ENCODE data around the gene ZMIZ1. TPM values are rescaled to one million over a fixed set of nuclear protein-coding genes. Genes with fewer than 3 reads are reported as not detected.

Gene ZMIZ1
- total and polyA plus RNA-seq, 2 experiments from 2014 or later: 9.2 to 30.9 TPM

GRCh38 chr10:79023240-79024162, 45.3 kb upstream of the ZMIZ1 start:
- no peak overlapping the region for H3K4me2 ChIP-seq
- no peaks in the 10 kb centered on the region for H3K9me3 Mint-ChIP-seq
- TF ChIP-seq CREB1 (CRISPR knock-in tag; IDR thresholded peaks at IDR 0.05; ENCODE audit: low read depth) (no peak), REST (IDR thresholded peaks at IDR 0.05; ENCODE audit: unreplicated experiment) (no peak), ZNF462 (CRISPR knock-in tag; IDR thresholded peaks at IDR 0.05) (no peak), ZNF114 (CRISPR knock-in tag; IDR thresholded peaks at IDR 0.05) (no peak), EZH2phosphoT487 (IDR thresholded peaks at IDR 0.05; ENCODE audit: unreplicated experiment) (no peak), POLR2AphosphoS5 (IDR thresholded peaks at IDR 0.05; ENCODE audit: low read depth) (no peak), ZNF331 (CRISPR knock-in tag; IDR thresholded peaks at IDR 0.05; ENCODE audit: low read depth) (no peak)
- no peaks in the 10 kb centered on the region for H3K79me2 ChIP-seq (replicated peaks; ENCODE audit: insufficient read depth)
- no peaks in the 10 kb centered on the region for H3F3A ChIP-seq (replicated peaks; ENCODE audit: low read depth)
- ATAC-seq (no peak), DNase-seq (ENCODE audit: low spot score) (no peak)
- peaks cover 10% of the 10 kb centered on the region for H3K4me1 Mint-ChIP-seq
- H3K27ac Mint-ChIP-seq: no peak overlapping the region
- no peaks in the 10 kb centered on the region for H3K4me1 ChIP-seq (ENCODE audit: insufficient read depth)
- H3K4me3 Mint-ChIP-seq: no peak overlapping the region
- no peak overlapping the region for H2AFZ ChIP-seq
- H3K27ac ChIP-seq (ENCODE audit: low read depth): no peak overlapping the region
- peaks cover 6% of the 10 kb centered on the region for H3K27me3 Mint-ChIP-seq (ENCODE audit: insufficient read depth, low read depth, poor library complexity)
- no peaks in the 10 kb centered on the region for H3K36me3 ChIP-seq (ENCODE audit: insufficient read depth)
- no peaks in the 10 kb centered on the region for H4K20me1 ChIP-seq (replicated peaks; ENCODE audit: insufficient read depth)
- no peak overlapping the region for H3K4me3 ChIP-seq
- no peaks in the 10 kb centered on the region for H3K36me3 Mint-ChIP-seq (ENCODE audit: low read depth)
- H3K27me3 ChIP-seq (ENCODE audit: insufficient read depth): no peaks in the 10 kb centered on the region
- H3K9me2 ChIP-seq (ENCODE audit: insufficient read depth): no peaks in the 10 kb centered on the region

All from GM23338 (cell line).